SU-DHL-6 (cell line): Measurements from ENCODE around the gene SPHK2.

Experiments used
- H2AFZ ChIP-seq: fragments of 200-600 bp; sonication (generic); 2 replicates; pipeline ENCODE4 v1.6.1; 2014; ENCODE audit warnings: low read depth, mild to moderate bottlenecking, moderate library complexity, mixed read lengths, antibody characterized with exemption, low read length; ENCODE audit not compliant: severe bottlenecking
- H3F3A ChIP-seq: fragments of 200-600 bp; shearing (Covaris generic); 2 replicates; pipeline ENCODE4 v1.6.0; 2016; ENCODE audit warnings: antibody characterized with exemption, mild to moderate bottlenecking; ENCODE audit not compliant: insufficient read depth
- H3K27ac ChIP-seq: fragments of 200-600 bp; sonication (generic); 2 replicates; pipeline ENCODE4 v1.5.1; 2016; ENCODE audit warnings: low read depth, mild to moderate bottlenecking, low read length, moderate library complexity, mixed read lengths
- H3K27me3 ChIP-seq: fragments of 200-600 bp; sonication (generic), shearing (Covaris generic); 2 replicates; pipeline ENCODE4 v1.6.0; 2014; ENCODE audit warnings: mild to moderate bottlenecking, low read length
- H3K36me3 ChIP-seq: fragments of 200-600 bp; sonication (generic); 2 replicates; pipeline ENCODE4 v1.6.1; 2014; ENCODE audit warnings: mild to moderate bottlenecking, low read length, mixed read lengths
- H3K4me2 ChIP-seq: fragments of 300-600, 200-600 bp; shearing (Covaris generic), sonication (generic); 2 replicates; pipeline ENCODE4 v1.6.0; 2014; ENCODE audit warnings: low read length, low read depth, mild to moderate bottlenecking; ENCODE audit not compliant: poor library complexity, severe bottlenecking
- H3K4me3 ChIP-seq: fragments of 200-600 bp; sonication (generic); 2 replicates; pipeline ENCODE4 v1.5.1; 2014; ENCODE audit warnings: antibody characterized with exemption, low read length, mild to moderate bottlenecking, mixed read lengths; ENCODE audit not compliant: insufficient read depth, poor library complexity, severe bottlenecking
- H3K79me2 ChIP-seq: fragments of 200-600 bp; sonication (generic); 2 replicates; pipeline ENCODE4 v1.6.1; 2014; ENCODE audit warnings: mild to moderate bottlenecking, low read length, moderate library complexity; ENCODE audit not compliant: insufficient read depth
- H3K9ac ChIP-seq: fragments of 200-600 bp; sonication (generic); 2 replicates; pipeline ENCODE4 v1.7.0; 2014; ENCODE audit warnings: mild to moderate bottlenecking, low read length
- H3K9me2 ChIP-seq: fragments of 200-600 bp; sonication (generic); replicated peaks from 2 replicates; pipeline ENCODE4 v1.6.1; 2014; ENCODE audit warnings: low read length; ENCODE audit not compliant: insufficient read depth
- H3K9me3 ChIP-seq: fragments of 200-600 bp; sonication (generic); 2 replicates; pipeline ENCODE4 v1.6.1; 2014; ENCODE audit warnings: low read length, mixed read lengths; ENCODE audit not compliant: insufficient read depth
- H4K20me1 ChIP-seq: fragments of 200-600 bp; sonication (generic); 2 replicates; pipeline ENCODE4 v1.6.1; 2014; ENCODE audit warnings: low read depth, mild to moderate bottlenecking, antibody characterized with exemption, low read length, moderate library complexity, mixed read lengths
- CTCF ChIP-seq: fragments of 200-600 bp; sonication (generic); IDR thresholded peaks from one replicate; pipeline ENCODE4 v1.5.1; 2017; ENCODE audit warnings: antibody characterized with exemption, mild to moderate bottlenecking, low read length, moderate library complexity; ENCODE audit not compliant: insufficient read depth, poor library complexity, severe bottlenecking
- EZH2phosphoT487 ChIP-seq: fragments of 200-600 bp; sonication (generic), shearing (Covaris generic); conservative IDR thresholded peaks from 2 replicates; pipeline ENCODE4 v1.6.1; 2018; ENCODE audit warnings: mild to moderate bottlenecking, antibody characterized with exemption, low read length, moderate library complexity, mixed read lengths

Gene SPHK2

GRCh38 chr19:48668332-48668731, 49.0 kb downstream of the SPHK2 start:
- Histone ChIP-seq H3F3A (no peaks in the 10 kb centered on the region), H3K27me3 (no peaks in the 10 kb centered on the region), H3K4me3 (no peak overlapping the region), H3K9ac (no peak overlapping the region), H3K36me3 (no peaks in the 10 kb centered on the region), H4K20me1 (no peaks in the 10 kb centered on the region), H2AFZ (no peak overlapping the region), H3K9me2 (no peaks in the 10 kb centered on the region), H3K79me2 (no peaks in the 10 kb centered on the region), H3K4me2 (no peak overlapping the region), H3K27ac (no peak overlapping the region), H3K9me3 (no peaks in the 10 kb centered on the region)
- no peak for TF ChIP-seq EZH2phosphoT487
- no peak for TF ChIP-seq CTCF

- Histone ChIP-seq H3K9me2 (no peaks in the 10 kb centered on the region), H3K9ac (no peak overlapping the region), H3F3A (no peaks in the 10 kb centered on the region), H3K4me3 (no peak overlapping the region), H3K4me2 (no peak overlapping the region), H3K9me3 (no peaks in the 10 kb centered on the region), H3K27me3 (no peaks in the 10 kb centered on the region), H2AFZ (no peak overlapping the region), H3K27ac (no peak overlapping the region), H3K79me2 (no peaks in the 10 kb centered on the region), H4K20me1 (no peaks in the 10 kb centered on the region), H3K36me3 (no peaks in the 10 kb centered on the region)
- TF ChIP-seq EZH2phosphoT487 = no peak
- no peak for TF ChIP-seq CTCF
These were observed 49.5 kb downstream of the SPHK2 start for GRCh38 chr19:48668761-48669160.

GRCh38 chr19:48669903-48670668, 50.8 kb downstream of the SPHK2 start:
- Histone ChIP-seq H3K79me2 (no peaks in the 10 kb centered on the region), H3F3A (no peaks in the 10 kb centered on the region), H3K4me3 (no peak overlapping the region), H3K27me3 (no peaks in the 10 kb centered on the region), H3K36me3 (no peaks in the 10 kb centered on the region), H3K27ac (no peak overlapping the region), H4K20me1 (no peaks in the 10 kb centered on the region), H2AFZ (no peak overlapping the region), H3K9me3 (no peaks in the 10 kb centered on the region), H3K9me2 (no peaks in the 10 kb centered on the region), H3K4me2 (no peak overlapping the region), H3K9ac (no peak overlapping the region)
- no peak for TF ChIP-seq EZH2phosphoT487
- TF ChIP-seq CTCF = no peak
